ENCODE results near the gene COX11. TPM values are rescaled to one million over a fixed set of nuclear protein-coding genes. Genes with fewer than 3 reads are reported as not detected.

COX11 gene, protein sequence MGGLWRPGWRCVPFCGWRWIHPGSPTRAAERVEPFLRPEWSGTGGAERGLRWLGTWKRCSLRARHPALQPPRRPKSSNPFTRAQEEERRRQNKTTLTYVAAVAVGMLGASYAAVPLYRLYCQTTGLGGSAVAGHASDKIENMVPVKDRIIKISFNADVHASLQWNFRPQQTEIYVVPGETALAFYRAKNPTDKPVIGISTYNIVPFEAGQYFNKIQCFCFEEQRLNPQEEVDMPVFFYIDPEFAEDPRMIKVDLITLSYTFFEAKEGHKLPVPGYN
- 10 to 100 TPM; 29.1 to 31.8 TPM for total RNA-seq

DNA sequence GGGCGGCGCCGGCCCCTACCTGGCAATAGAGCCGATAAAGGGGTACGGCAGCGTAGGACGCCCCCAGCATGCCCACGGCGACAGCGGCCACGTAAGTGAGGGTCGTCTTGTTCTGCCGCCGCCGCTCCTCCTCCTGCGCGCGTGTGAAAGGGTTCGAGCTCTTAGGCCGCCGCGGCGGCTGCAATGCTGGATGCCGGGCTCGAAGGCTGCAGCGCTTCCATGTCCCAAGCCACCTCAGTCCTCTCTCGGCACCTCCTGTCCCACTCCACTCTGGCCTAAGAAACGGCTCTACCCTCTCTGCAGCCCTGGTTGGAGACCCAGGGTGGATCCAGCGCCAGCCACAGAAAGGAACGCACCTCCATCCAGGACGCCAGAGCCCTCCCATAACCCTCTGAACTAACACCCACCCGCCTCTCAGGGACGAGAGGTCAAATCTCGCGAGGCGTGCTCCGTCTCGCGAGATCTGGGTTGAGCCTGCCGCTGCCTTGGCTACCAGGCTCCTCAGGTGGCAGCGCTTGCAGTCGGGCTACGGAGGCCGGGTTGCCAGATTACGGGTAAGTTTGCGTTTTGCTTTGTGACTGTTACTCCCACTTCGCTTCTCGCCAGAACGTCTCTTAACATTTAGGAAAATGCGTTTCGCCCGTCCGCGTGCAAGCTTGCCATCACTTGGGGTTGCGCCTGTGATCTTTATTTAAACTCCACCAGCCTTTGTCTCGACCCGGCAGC lies at the start of gene COX11, which contains the start of gene STXBP4:
TSS of gene COX11 (minus strand) at position 393 of the 726 bp plus-strand sequence. CDS start at position 385, 8 bp downstream.
TSS of gene STXBP4 (plus strand) at position 504 of the 726 bp plus-strand sequence. CDS start 17,455 bp downstream, outside the sequence.
- DNase-seq (ENCODE audit: low spot score) (peak; percentile 93), ATAC-seq (peak; percentile 99)
- Mint-ChIP-seq H3K9me3 (no peaks in the 10 kb centered on the region), H3K27ac (no peak within 1 kb of the TSS), H3K27me3 (no peaks in the 10 kb centered on the region), H3K36me3 (no peaks in the 10 kb centered on the region), H3K4me3 (no peak within 1 kb of the TSS), H3K4me1 (ENCODE audit: low read depth in 2 of 2) (peaks cover 9 to 19% of the 10 kb centered on the region in 2 donors)

DNA sequence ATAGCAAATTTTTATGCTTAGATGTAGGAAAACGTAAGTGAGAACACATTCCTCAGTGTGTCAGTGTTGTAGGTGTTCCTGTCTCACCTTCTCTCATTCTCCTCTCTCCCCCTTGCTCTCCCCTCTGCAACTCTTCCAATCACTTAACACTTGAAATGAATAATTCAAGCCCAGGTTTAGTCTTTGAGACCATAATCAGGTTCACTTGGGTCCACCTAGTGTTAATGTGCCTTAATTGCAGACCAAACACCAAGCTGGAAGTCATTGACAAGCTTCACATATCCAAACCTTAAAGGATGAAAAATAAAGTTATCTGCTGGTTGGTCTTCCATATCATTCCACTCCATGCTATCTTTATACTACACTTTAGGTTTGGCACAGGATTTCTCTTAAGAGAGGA lies 37.1 kb upstream of the COX11 start:
- H3K4me3 Mint-ChIP-seq = no peak overlapping the region
- no peaks in the 10 kb centered on the region for H3K9me3 Mint-ChIP-seq
- H3K27ac Mint-ChIP-seq = no peak overlapping the region
- DNase-seq (ENCODE audit: low spot score) (no peak), ATAC-seq (no peak)
- H3K27me3 Mint-ChIP-seq = no peaks in the 10 kb centered on the region
- H3K4me1 Mint-ChIP-seq (ENCODE audit: low read depth in 2 of 2) = no peaks in the 10 kb centered on the region
- H3K36me3 Mint-ChIP-seq = no peaks in the 10 kb centered on the region

DNA sequence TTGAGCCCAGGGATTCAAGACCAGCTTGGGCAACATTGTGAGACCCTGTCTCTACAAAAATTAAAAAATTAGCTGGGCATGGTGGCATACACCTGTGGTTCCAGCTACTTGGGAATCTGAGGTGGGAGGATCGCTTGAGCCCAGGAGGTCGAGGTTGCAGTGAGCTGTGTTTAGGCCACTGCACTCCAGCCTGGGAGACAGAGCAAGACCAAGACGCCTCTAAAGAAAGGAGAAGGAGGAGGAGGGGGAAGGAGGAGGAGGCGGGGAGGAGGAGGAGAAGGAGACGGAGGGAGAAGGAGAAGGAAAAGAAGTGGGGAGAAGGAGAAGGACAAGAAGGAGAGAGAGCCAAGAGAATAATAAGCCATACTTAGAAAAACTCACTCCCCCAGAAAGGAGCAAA lies 36.0 kb upstream of the COX11 start:
- DNase-seq (ENCODE audit: low spot score) = no peak
- H3K4me3 Mint-ChIP-seq = no peak overlapping the region
- no peaks in the 10 kb centered on the region for H3K27me3 Mint-ChIP-seq
- no peak for ATAC-seq
- no peaks in the 10 kb centered on the region for H3K9me3 Mint-ChIP-seq
- H3K36me3 Mint-ChIP-seq = no peaks in the 10 kb centered on the region
- no peaks in the 10 kb centered on the region for H3K4me1 Mint-ChIP-seq (ENCODE audit: low read depth in 2 of 2)
- no peak overlapping the region for H3K27ac Mint-ChIP-seq

DNA sequence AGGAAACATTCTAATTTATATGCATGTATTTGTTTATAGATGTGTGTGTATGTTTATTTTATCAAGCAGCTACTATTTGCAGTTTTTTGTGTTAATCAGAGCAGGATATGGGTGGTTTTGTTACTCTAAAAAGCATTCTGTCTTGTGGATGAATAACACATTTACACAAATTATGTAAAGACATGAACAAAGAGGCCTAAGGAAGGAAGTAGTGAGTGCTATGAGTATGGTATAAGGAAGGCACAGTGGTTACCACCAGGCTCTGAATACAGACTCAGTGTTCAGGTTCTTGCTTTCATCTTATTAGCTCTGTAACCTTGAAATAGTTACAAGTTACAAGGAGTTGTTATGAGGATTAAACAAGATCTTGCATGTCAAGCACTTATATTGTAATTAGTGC lies 34.0 kb upstream of the COX11 start:
- Mint-ChIP-seq H3K9me3 (no peaks in the 10 kb centered on the region), H3K4me3 (no peak overlapping the region), H3K27ac (no peak overlapping the region), H3K27me3 (no peaks in the 10 kb centered on the region), H3K36me3 (no peaks in the 10 kb centered on the region), H3K4me1 (ENCODE audit: low read depth in 2 of 2) (no peaks in the 10 kb centered on the region)
- DNase-seq (ENCODE audit: low spot score) (no peak), ATAC-seq (no peak)

DNA sequence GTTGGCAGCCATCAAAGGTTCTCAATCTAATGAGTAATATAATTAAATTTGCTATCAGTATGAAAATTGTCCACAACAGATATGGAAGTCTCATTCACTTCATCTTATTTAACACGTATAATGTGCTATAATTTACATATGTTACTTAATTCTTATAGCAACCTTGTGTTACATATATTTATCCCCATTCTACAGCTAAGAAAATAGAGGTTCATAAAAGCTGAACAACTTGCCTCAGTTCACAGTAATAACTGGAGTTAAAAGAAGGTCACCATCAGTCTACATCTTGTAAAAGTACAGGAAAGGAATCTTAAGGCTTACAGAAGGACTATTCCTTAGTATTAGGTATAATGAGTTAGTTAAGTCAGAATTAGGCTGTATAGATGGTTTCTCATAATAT lies 28.0 kb upstream of the COX11 start:
- no peak for ATAC-seq
- H3K36me3 Mint-ChIP-seq = no peaks in the 10 kb centered on the region
- H3K27me3 Mint-ChIP-seq = no peaks in the 10 kb centered on the region
- no peak overlapping the region for H3K27ac Mint-ChIP-seq
- H3K4me3 Mint-ChIP-seq = no peak overlapping the region
- no peaks in the 10 kb centered on the region for H3K4me1 Mint-ChIP-seq (ENCODE audit: low read depth in 2 of 2)
- no peak for DNase-seq (ENCODE audit: low spot score)
- no peaks in the 10 kb centered on the region for H3K9me3 Mint-ChIP-seq

DNA sequence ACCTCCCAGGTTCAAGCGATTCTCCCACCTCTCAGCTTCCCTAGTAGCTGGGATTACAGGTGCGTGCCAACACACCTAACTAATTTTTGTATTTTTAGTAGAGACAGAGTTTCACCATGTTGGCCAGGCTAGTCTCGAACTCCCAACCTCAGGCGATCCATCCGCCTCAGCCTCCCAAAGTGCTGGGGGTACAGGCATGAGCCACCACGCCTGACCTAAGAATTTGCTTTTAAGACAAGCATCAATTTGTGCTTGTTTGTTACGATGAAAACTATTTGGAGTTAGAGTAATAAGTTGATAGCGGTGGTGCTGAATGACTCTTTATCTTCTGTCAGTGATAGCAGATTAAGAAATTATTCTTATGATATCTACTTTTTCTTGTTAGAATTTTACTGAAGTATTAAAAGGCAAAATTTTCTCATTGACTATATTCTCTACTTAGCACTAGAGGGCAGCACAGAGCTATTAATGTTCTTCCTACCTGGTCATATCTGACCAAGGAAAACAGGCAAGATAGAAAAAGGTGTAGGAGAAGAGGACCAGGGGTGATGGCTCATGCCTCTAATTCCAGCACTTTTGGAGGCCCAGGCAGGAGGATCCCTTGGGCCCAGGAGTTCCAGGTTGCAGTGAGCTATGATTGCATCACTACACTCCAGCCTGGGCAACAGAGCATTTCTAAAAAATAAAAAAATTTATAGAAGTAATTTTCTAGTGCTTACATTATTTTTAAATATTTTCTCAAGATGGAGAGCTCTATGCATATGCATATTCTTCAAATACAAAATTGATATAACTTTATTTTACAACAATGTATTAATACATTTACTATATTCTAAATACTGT lies 24.6 kb upstream of the COX11 start:
- no peak overlapping the region for H3K27ac Mint-ChIP-seq
- no peaks in the 10 kb centered on the region for H3K4me1 Mint-ChIP-seq (ENCODE audit: low read depth in 2 of 2)
- no peak overlapping the region for H3K4me3 Mint-ChIP-seq
- DNase-seq (ENCODE audit: low spot score) = no peak
- no peaks in the 10 kb centered on the region for H3K27me3 Mint-ChIP-seq
- H3K36me3 Mint-ChIP-seq = no peaks in the 10 kb centered on the region
- no peak for ATAC-seq
- H3K9me3 Mint-ChIP-seq = no peaks in the 10 kb centered on the region

DNA sequence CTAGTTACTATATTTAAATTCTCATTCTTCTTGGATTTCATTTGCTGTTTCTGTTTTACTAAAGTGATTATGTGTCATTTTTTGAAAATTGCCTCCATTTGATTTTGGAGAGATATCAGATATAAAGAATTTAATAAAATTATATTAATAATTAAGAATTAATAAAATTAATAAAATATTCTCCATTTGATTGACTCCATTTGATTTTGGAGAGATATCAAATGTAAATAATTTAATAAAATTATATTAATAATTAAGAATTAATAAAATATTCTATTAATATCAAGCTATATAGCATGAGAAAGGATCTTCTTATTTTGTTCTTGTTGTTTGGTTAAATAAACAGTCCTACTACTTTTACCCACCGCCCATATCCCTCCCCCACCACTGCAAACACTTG lies 23.1 kb upstream of the COX11 start:
- no peak for ATAC-seq
- Mint-ChIP-seq H3K9me3 (no peaks in the 10 kb centered on the region), H3K36me3 (no peaks in the 10 kb centered on the region), H3K27ac (no peak overlapping the region), H3K4me1 (ENCODE audit: low read depth in 2 of 2) (no peaks in the 10 kb centered on the region), H3K4me3 (no peak overlapping the region), H3K27me3 (no peaks in the 10 kb centered on the region)
- DNase-seq (ENCODE audit: low spot score) = no peak

DNA sequence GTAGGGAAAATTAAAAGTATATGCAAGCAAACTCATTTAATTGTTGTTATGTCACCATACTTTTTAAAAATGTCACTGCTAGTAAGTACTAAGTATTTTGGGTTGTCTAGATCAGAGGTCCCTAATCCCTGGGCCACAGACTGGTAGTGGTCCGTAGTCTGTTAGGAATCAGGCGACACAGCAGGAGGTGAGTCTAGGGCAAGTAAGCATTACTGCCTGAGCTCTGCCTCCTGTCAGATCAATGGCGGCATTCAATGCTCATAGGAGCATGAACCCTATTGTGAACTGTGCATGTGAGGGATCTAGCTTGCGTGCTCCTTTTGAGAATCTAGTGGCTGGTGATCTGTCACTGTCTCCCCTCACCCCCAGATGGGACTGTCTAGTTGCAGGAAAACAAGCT lies 21.7 kb upstream of the COX11 start:
- DNase-seq (ENCODE audit: low spot score) = no peak
- Mint-ChIP-seq H3K27ac (no peak overlapping the region), H3K4me3 (no peak overlapping the region), H3K9me3 (no peaks in the 10 kb centered on the region), H3K36me3 (no peaks in the 10 kb centered on the region), H3K27me3 (no peaks in the 10 kb centered on the region), H3K4me1 (ENCODE audit: low read depth in 2 of 2) (no peaks in the 10 kb centered on the region)
- no peak for ATAC-seq

DNA sequence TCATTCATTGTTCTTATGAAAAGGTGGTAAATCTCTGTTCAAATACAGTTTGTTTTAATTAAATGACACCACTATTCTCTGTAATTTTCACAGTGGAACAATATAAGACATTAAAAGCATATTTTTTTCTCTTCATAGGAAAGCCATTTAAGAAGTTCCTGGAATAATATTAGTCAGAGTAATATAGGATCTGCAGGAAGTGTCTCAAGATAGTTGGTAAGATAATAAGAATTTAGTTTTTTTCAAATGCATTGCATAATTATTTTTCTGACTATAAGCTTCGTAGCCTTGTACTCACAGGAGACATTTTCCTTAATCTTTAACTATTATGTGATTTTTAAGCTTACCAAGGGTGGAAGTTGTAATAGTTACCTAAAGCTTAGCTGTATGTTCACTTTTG lies 17.0 kb upstream of the COX11 start:
- ATAC-seq (no peak), DNase-seq (ENCODE audit: low spot score) (no peak)
- Mint-ChIP-seq H3K4me3 (no peak overlapping the region), H3K27ac (no peak overlapping the region), H3K4me1 (ENCODE audit: low read depth in 2 of 2) (no peaks in the 10 kb centered on the region), H3K27me3 (no peaks in the 10 kb centered on the region), H3K36me3 (no peaks in the 10 kb centered on the region), H3K9me3 (no peaks in the 10 kb centered on the region)

DNA sequence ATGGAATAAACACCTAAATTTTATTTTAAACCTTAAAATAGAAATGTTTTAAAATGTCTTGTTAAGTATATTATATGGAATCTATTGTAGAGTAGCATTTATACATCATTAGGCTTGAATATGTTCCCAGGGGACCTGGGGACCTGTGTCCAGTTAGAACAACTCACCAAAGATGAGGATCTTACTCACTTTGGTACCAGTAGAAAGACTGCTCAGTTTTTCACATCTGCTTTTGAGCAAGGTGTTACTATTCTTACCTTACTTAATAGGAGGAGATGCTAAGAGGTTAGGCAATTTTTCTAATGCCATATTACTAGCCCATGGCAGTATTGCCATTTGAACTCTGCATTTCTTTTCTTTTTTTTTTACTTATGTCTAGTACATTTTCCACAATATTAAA lies 14.8 kb upstream of the COX11 start:
- Mint-ChIP-seq H3K4me3 (no peak overlapping the region), H3K9me3 (no peaks in the 10 kb centered on the region), H3K27ac (no peak overlapping the region), H3K36me3 (peaks cover 4% of the 10 kb centered on the region), H3K4me1 (ENCODE audit: low read depth in 2 of 2) (peaks cover 0 to 8% of the 10 kb centered on the region in 2 donors), H3K27me3 (no peaks in the 10 kb centered on the region)
- ATAC-seq = no peak
- DNase-seq (ENCODE audit: low spot score) = no peak

DNA sequence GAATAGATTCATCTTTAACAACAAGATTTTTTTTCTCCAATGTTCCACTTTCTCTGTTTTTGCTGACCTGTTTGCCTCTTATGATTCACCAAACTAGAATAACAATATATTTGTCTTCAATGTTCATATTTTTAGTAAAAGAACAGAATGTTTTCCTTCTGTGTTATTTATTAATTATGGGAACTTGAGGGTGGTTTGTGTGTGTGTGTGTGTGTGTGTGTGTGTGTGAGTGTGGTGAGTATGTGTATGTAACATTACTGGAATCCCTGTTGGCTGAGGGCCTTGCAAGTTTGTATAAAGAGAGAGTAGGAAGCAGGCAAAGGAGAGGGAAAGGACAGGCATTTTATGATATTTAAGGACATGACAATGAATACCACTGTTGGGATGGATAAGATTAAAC lies 13.9 kb upstream of the COX11 start:
- no peak for ATAC-seq
- Mint-ChIP-seq H3K9me3 (no peaks in the 10 kb centered on the region), H3K27ac (no peak overlapping the region), H3K36me3 (peaks cover 4% of the 10 kb centered on the region), H3K4me1 (ENCODE audit: low read depth in 2 of 2) (peaks cover 0 to 8% of the 10 kb centered on the region in 2 donors), H3K4me3 (no peak overlapping the region), H3K27me3 (no peaks in the 10 kb centered on the region)
- no peak for DNase-seq (ENCODE audit: low spot score)

DNA sequence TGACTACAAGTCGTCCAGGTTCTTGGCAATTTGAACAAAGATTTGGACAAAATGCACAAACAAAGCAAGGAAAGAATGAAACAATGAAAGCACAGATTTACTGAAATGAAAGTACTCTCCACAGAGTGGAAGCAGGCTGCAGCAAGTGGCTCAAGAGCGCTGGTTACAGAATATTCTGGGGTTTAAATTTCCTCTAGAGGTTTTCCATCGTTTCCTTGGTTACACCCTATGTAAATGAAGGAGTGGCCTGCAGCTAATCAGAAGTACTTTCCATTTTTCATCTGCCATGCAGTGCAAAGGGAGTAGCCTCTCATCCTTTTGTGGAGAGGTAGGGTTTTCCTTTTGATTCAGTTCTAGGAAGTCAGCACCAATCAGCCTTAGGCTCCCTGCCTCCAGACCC lies 11.9 kb upstream of the COX11 start:
- no peak for DNase-seq (ENCODE audit: low spot score)

DNA sequence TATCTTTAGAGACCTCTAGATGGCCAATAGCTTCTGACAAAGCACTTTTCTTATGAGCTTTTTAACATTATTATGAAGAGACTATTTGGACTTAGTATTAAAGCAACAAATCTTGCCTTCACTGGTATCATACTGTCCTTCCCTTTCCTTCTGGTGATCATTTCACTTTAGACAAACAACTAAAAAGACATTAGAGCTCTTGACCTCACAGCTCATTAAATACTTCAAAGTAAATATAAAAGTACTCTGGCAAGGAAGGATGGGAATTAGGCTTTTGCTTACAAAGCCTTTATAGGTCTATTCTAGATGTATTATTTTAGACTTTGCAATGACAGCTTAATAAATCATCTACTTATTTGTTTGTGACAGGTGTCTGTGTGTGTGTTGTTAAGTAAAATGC lies 11.2 kb upstream of the COX11 start:
- Mint-ChIP-seq H3K9me3 (no peaks in the 10 kb centered on the region), H3K36me3 (peaks cover 4% of the 10 kb centered on the region), H3K27me3 (no peaks in the 10 kb centered on the region), H3K27ac (no peak overlapping the region), H3K4me1 (ENCODE audit: low read depth in 2 of 2) (peaks cover 0 to 8% of the 10 kb centered on the region in 2 donors), H3K4me3 (no peak overlapping the region)
- ATAC-seq = no peak
- no peak for DNase-seq (ENCODE audit: low spot score)

More for the DNA sequence above, 11.9 kb upstream of the COX11 start:
- no peak for ATAC-seq
- H3K36me3 Mint-ChIP-seq = peaks cover 4% of the 10 kb centered on the region
- peaks cover 0 to 8% of the 10 kb centered on the region in 2 donors for H3K4me1 Mint-ChIP-seq (ENCODE audit: low read depth in 2 of 2)
- H3K9me3 Mint-ChIP-seq = no peaks in the 10 kb centered on the region
- no peaks in the 10 kb centered on the region for H3K27me3 Mint-ChIP-seq
- H3K27ac Mint-ChIP-seq = no peak overlapping the region
- no peak overlapping the region for H3K4me3 Mint-ChIP-seq

DNA sequence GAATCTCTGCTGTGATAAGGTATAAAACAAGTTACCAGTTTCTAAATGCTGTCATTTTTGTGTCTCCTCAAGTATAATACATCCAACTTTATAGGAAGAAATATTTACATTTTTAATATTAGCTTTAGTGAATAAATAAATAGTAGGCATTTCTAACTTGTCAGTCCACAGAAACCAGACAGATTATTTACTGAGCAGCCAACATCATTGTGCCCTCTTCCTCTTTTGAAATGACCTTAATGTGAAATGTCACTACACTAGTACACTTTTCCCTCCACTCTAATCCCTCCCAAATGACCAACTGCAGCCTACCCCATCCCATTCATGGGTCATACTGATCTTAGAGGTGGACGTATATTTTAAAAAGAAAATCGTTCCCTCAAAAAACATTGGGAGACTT lies 9.3 kb upstream of the COX11 start:
- ATAC-seq = no peak
- Mint-ChIP-seq H3K4me1 (ENCODE audit: low read depth in 2 of 2) (peaks cover under 1 to 8% of the 10 kb centered on the region in 2 donors), H3K27me3 (no peaks in the 10 kb centered on the region), H3K9me3 (no peaks in the 10 kb centered on the region), H3K36me3 (peaks cover 4% of the 10 kb centered on the region), H3K27ac (no peak overlapping the region), H3K4me3 (no peak overlapping the region)
- no peak for DNase-seq (ENCODE audit: low spot score)
